ENCODE measurements around the gene KCNQ4. TPM values are rescaled to one million over a fixed set of nuclear protein-coding genes. Genes with fewer than 3 reads are reported as not detected.

Gene KCNQ4
- total RNA-seq, 1 donor from 2014 or later, result 0.76 TPM

- no peak for TF ChIP-seq CTCF (IDR thresholded peaks at IDR 0.05; ENCODE audit: partially characterized antibody, unreplicated experiment)
- DNase-seq, result no peak
- H3K4me3 Mint-ChIP-seq (ENCODE audit: unreplicated experiment), result no peak overlapping the region
- peaks cover 4% of the 10 kb centered on the region for H3K36me3 Mint-ChIP-seq (ENCODE audit: unreplicated experiment)
- H3K9me3 Mint-ChIP-seq (ENCODE audit: unreplicated experiment), result peaks cover 7% of the 10 kb centered on the region
- H3K27ac Mint-ChIP-seq (ENCODE audit: unreplicated experiment), result no peak overlapping the region
- H3K27me3 Mint-ChIP-seq (ENCODE audit: unreplicated experiment), result peaks cover 2% of the 10 kb centered on the region
- peaks cover 3% of the 10 kb centered on the region for H3K4me1 Mint-ChIP-seq (ENCODE audit: low read depth, unreplicated experiment)
These were observed 54.0 kb downstream of the KCNQ4 start for GRCh38 chr1:40837601-40838000.

GRCh38 chr1:40838045-40838979 is 54.7 kb downstream of the KCNQ4 start:
- Mint-ChIP-seq H3K4me1 (ENCODE audit: low read depth, unreplicated experiment) (peaks cover 3% of the 10 kb centered on the region), H3K27me3 (ENCODE audit: unreplicated experiment) (peaks cover 4% of the 10 kb centered on the region), H3K36me3 (ENCODE audit: unreplicated experiment) (peaks cover 6% of the 10 kb centered on the region), H3K9me3 (ENCODE audit: unreplicated experiment) (peaks cover 7% of the 10 kb centered on the region), H3K4me3 (ENCODE audit: unreplicated experiment) (no peak overlapping the region), H3K27ac (ENCODE audit: unreplicated experiment) (no peak overlapping the region)
- no peak for DNase-seq
- TF ChIP-seq CTCF (IDR thresholded peaks at IDR 0.05; ENCODE audit: partially characterized antibody, unreplicated experiment), result no peak

- Mint-ChIP-seq H3K9me3 (ENCODE audit: unreplicated experiment) (peaks cover 7% of the 10 kb centered on the region), H3K4me1 (ENCODE audit: low read depth, unreplicated experiment) (peaks cover 10% of the 10 kb centered on the region), H3K27me3 (ENCODE audit: unreplicated experiment) (peaks cover 4% of the 10 kb centered on the region), H3K36me3 (ENCODE audit: unreplicated experiment) (peaks cover 6% of the 10 kb centered on the region), H3K27ac (ENCODE audit: unreplicated experiment) (no peak overlapping the region), H3K4me3 (ENCODE audit: unreplicated experiment) (no peak overlapping the region)
- no peak for TF ChIP-seq CTCF (IDR thresholded peaks at IDR 0.05; ENCODE audit: partially characterized antibody, unreplicated experiment)
- DNase-seq, result no peak
These were observed 55.7 kb downstream of the KCNQ4 start for GRCh38 chr1:40838980-40839942.

GRCh38 chr1:40839943-40840335 is 56.4 kb downstream of the KCNQ4 start:
- DNase-seq, result no peak
- Mint-ChIP-seq H3K36me3 (ENCODE audit: unreplicated experiment) (peaks cover 6% of the 10 kb centered on the region), H3K27ac (ENCODE audit: unreplicated experiment) (no peak overlapping the region), H3K9me3 (ENCODE audit: unreplicated experiment) (peaks cover 6% of the 10 kb centered on the region), H3K4me1 (ENCODE audit: low read depth, unreplicated experiment) (peaks cover 14% of the 10 kb centered on the region), H3K27me3 (ENCODE audit: unreplicated experiment) (peaks cover 4% of the 10 kb centered on the region), H3K4me3 (ENCODE audit: unreplicated experiment) (no peak overlapping the region)
- TF ChIP-seq CTCF (IDR thresholded peaks at IDR 0.05; ENCODE audit: partially characterized antibody, unreplicated experiment), result no peak
